Mammary epithelial cell (primary cell): ENCODE measurements around the gene SLC1A4.

ENCODE experiments used
- CTCF ChIP-seq, 2 donors: IDR thresholded peaks in 1 of 2; conservative IDR thresholded peaks in 1 of 2; 2 replicates each; pipeline ENCODE4 v1.5.1; 2011 to 2012; ENCODE audit warnings: inconsistent platforms in 2 of 2, low read length in 2 of 2, mild to moderate bottlenecking in 2 of 2, control low read depth in 1 of 2, low read depth in 1 of 2; ENCODE audit not compliant: insufficient read depth in 1 of 2; ENCODE audit errors: extremely low read depth in 1 of 2
- EZH2 ChIP-seq: IDR thresholded peaks from 2 replicates; pipeline ENCODE4 v1.6.1; 2012; ENCODE audit warnings: low read length, inconsistent platforms, borderline replicate concordance

DNA sequence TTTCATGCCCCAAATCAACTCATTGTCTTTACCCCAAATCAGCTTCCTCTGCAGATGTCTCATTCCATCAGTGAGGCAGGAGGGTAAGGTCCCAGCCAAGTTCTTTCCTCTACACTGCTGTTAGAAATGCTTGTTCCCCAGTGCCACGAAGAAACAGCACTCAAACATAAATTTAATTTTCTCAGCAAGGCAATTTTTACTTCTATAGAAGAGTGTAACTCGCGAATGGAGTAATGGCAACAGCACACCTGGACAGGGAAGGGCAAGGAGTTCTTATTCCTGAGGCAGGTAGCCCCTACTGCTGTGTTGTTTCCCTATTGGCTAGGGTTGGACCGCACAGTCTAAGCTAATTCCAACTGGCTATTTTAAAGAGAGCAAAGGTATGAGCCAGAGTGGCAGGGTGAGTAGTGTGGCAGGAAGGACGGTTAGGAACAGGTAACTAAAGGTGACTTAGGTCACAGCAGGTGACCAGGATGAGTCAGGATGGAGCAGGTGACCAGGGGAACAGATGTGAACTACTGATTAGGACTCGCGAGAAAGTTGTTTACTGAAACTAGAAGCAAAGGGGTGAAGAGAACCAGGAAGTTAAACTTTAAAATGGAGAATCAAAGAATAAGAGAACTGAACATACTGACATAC is 55.0 kb downstream of the SLC1A4 start:
- TF ChIP-seq CTCF (conservative IDR thresholded peaks at IDR 0.05 in 1 of 2, IDR thresholded peaks at IDR 0.05 in 1 of 2; ENCODE audit: extremely low read depth in 1 of 2, insufficient read depth in 1 of 2, low read depth in 1 of 2, low read length in 2 of 2) (no peak), EZH2 (no peak)
